Natural killer cell (primary cell): ENCODE data around the gene FAM110A. TPM values are rescaled to one million over a fixed set of nuclear protein-coding genes. Genes with fewer than 3 reads are reported as not detected.

ENCODE experiments used
- ATAC-seq, 3 donors: fragments of 150-1000 bp in 2 of 3; fragments of 200-7000 bp in 1 of 3; cut with Tn5 transposase; 1 replicate in 1 of 3; 2 replicates in 2 of 3; pipeline ENCODE4 v1.10.0; 2021; ENCODE audit warnings: mild to moderate bottlenecking in 2 of 3, moderate library complexity in 2 of 3
- DNase-seq, 2 donors: peaks; one replicate each; pipeline versions ENCODE4 v3.0.0 to v3.0.0-alpha.2; 2013 to 2021; ENCODE audit warnings: mixed read lengths in 1 of 2
- H3K27ac ChIP-seq: one replicate; pipeline ENCODE4 v1.5.1; 2013; ENCODE audit warnings: mild to moderate bottlenecking, low read length
- H3K27me3 ChIP-seq: one replicate; pipeline ENCODE4 v1.6.1; 2013; ENCODE audit warnings: low read length; ENCODE audit not compliant: control insufficient read depth, insufficient read depth
- H3K36me3 ChIP-seq: one replicate; pipeline ENCODE4 v1.6.1; 2013; ENCODE audit warnings: low read length; ENCODE audit not compliant: control insufficient read depth, insufficient read depth
- H3K4me1 ChIP-seq: one replicate; pipeline ENCODE4 v1.6.1; 2013; ENCODE audit warnings: low read length; ENCODE audit not compliant: control insufficient read depth, insufficient read depth
- H3K4me3 ChIP-seq: one replicate; pipeline ENCODE4 v1.5.1; 2013; ENCODE audit warnings: low read length
- H3K9me3 ChIP-seq: one replicate; pipeline ENCODE4 v1.6.1; 2013; ENCODE audit warnings: low read length; ENCODE audit not compliant: control insufficient read depth, insufficient read depth
- H3K27ac Mint-ChIP-seq, 2 donors: one replicate each; pipeline ENCODE4 v1.8.0; 2022; ENCODE audit warnings: mild to moderate bottlenecking in 2 of 2, mixed read lengths in 2 of 2, moderate library complexity in 1 of 2
- H3K27me3 Mint-ChIP-seq, 2 donors: one replicate each; pipeline ENCODE4 v1.8.0; 2022; ENCODE audit warnings: low read depth in 2 of 2, mixed read lengths in 2 of 2
- H3K36me3 Mint-ChIP-seq: one replicate; pipeline ENCODE4 v1.8.0; 2022; ENCODE audit warnings: mixed read lengths
- H3K4me1 Mint-ChIP-seq, 2 donors: one replicate each; pipeline ENCODE4 v1.8.0; 2022; ENCODE audit warnings: mixed read lengths in 2 of 2
- H3K4me3 Mint-ChIP-seq: one replicate; pipeline ENCODE4 v1.8.0; 2022; ENCODE audit warnings: mild to moderate bottlenecking, moderate library complexity, mixed read lengths
- H3K9me3 Mint-ChIP-seq, 2 donors: one replicate each; pipeline ENCODE4 v1.8.0; 2022; ENCODE audit warnings: mixed read lengths in 2 of 2
- CTCF ChIP-seq: fragments of 200-600 bp; IDR thresholded peaks from one replicate; pipeline ENCODE4 v1.8.0; 2022; ENCODE audit warnings: antibody characterized with exemption
- WGBS: methylation state at CpG from one replicate; pipeline ENCODE4 v1.1.7; 2013; ENCODE audit warnings: missing lambda C conversion rate; ENCODE audit not compliant: insufficient coverage; 5-methylcytosine and 5-hydroxymethylcytosine counted together
- intact Hi-C: fragments of 100-400 bp; cut with micrococcal nuclease; formaldehyde crosslinking; loops from one replicate; pipeline ENCODE4 v1.14.2; 2022
- total RNA-seq, 4 donors: library from RNA; stranded (reverse); fragments of 120-200 nt in 1 of 4; gene quantifications; one replicate each; pipeline versions ENCODE4 v1.2.3 to v1.2.4, GENCODE V29; 2013 to 2022

The FAM110A gene
- total RNA-seq, 3 donors from 2014 or later (not counting 1 experiment from before 2014, with no cell fraction given), result 25.1 to 91.0 (median 31.8) TPM

- H3K4me3 Mint-ChIP-seq, result no peak overlapping the region
- 98% methylated on average over 5 of the region's 5 CpGs for WGBS
- H3K27ac ChIP-seq, result no peak overlapping the region
- no peak overlapping the region for H3K27ac Mint-ChIP-seq
- no peaks in the 10 kb centered on the region for H3K27me3 ChIP-seq
- H3K9me3 Mint-ChIP-seq, result no peaks in the 10 kb centered on the region
- H3K4me3 ChIP-seq, result no peak overlapping the region
- H3K36me3 ChIP-seq, result no peaks in the 10 kb centered on the region
- H3K27me3 Mint-ChIP-seq, result peaks cover 14 to 26% of the 10 kb centered on the region in 2 donors
- H3K9me3 ChIP-seq, result no peaks in the 10 kb centered on the region
- intact Hi-C loops, result no loop called here
- H3K4me1 Mint-ChIP-seq, result peaks cover 5 to 16% of the 10 kb centered on the region in 2 donors
- no peaks in the 10 kb centered on the region for H3K36me3 Mint-ChIP-seq
- DNase-seq, result no peak
- peaks cover 8% of the 10 kb centered on the region for H3K4me1 ChIP-seq
- ATAC-seq, result no peak
- no peak for TF ChIP-seq CTCF
Observed at GRCh38 chr20:889106-889505, 55.6 kb downstream of the FAM110A start.

GRCh38 chr20:889932-890463, 56.5 kb downstream of the FAM110A start:
- no peak overlapping the region for H3K4me3 ChIP-seq
- peaks cover 5 to 16% of the 10 kb centered on the region in 2 donors for H3K4me1 Mint-ChIP-seq
- H3K4me3 Mint-ChIP-seq, result no peak overlapping the region
- no peak for TF ChIP-seq CTCF
- no peaks in the 10 kb centered on the region for H3K36me3 ChIP-seq
- ATAC-seq (no peak), DNase-seq (no peak)
- peaks cover 6% of the 10 kb centered on the region for H3K4me1 ChIP-seq
- H3K9me3 ChIP-seq, result no peaks in the 10 kb centered on the region
- intact Hi-C loops, result no loop called here
- no peak overlapping the region for H3K27ac Mint-ChIP-seq
- no peaks in the 10 kb centered on the region for H3K9me3 Mint-ChIP-seq
- no peaks in the 10 kb centered on the region for H3K36me3 Mint-ChIP-seq
- WGBS, result 84% methylated on average over 10 of the region's 10 CpGs
- H3K27ac ChIP-seq, result no peak overlapping the region
- H3K27me3 Mint-ChIP-seq, result peaks cover 14 to 24% of the 10 kb centered on the region in 2 donors
- H3K27me3 ChIP-seq, result no peaks in the 10 kb centered on the region

DNA sequence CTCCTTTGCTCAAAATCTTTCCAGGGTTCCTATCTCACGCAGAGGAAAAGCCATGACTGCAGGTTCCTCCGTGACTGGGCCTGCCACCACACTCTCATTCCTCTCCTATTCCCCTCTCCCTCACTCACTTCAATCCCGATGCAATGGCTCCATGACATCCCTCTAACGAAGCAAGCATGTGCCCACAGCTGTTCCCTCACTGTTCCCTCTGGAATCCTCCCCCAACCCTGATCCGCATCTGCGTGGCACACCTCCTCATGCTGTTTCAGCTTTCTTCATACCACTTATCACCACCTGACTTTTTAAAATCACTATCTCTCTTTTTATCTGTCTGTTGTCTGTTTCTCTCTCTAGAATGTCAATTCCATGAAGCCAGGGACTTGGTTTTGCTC, 57.1 kb downstream of the FAM110A start:
- 91% methylated on average over 6 of the region's 6 CpGs for WGBS
- Mint-ChIP-seq H3K4me1 (peaks cover 0 to 11% of the 10 kb centered on the region in 2 donors), H3K9me3 (no peaks in the 10 kb centered on the region), H3K27me3 (peaks cover 14 to 18% of the 10 kb centered on the region in 2 donors), H3K4me3 (no peak overlapping the region), H3K36me3 (no peaks in the 10 kb centered on the region), H3K27ac (no peak overlapping the region)
- Histone ChIP-seq H3K27ac (no peak overlapping the region), H3K36me3 (no peaks in the 10 kb centered on the region), H3K4me3 (no peak overlapping the region), H3K27me3 (no peaks in the 10 kb centered on the region), H3K9me3 (no peaks in the 10 kb centered on the region), H3K4me1 (peaks cover 3% of the 10 kb centered on the region)
- intact Hi-C loops, result no loop called here
- no peak for DNase-seq
- no peak for ATAC-seq
- TF ChIP-seq CTCF, result no peak
